Activated CD4-positive, CD25-positive, alpha-beta regulatory T cell treated with anti-CD3 and anti-CD28 coated beads, Interleukin-2, amount 50 U/mL, for 24 hours (primary cell): Measurements from ENCODE around the gene CCDC88C.
A peak's percentile ranks its signal among the peaks of the same experiment; 100 is the strongest.

Source experiments
- ATAC-seq, 2 donors: fragments of 150-1000 bp; cut with Tn5 transposase; one replicate each; pipeline ENCODE4 v1.10.0; 2021; ENCODE audit warnings: mild to moderate bottlenecking in 1 of 2, moderate library complexity in 1 of 2

Gene CCDC88C

DNA sequence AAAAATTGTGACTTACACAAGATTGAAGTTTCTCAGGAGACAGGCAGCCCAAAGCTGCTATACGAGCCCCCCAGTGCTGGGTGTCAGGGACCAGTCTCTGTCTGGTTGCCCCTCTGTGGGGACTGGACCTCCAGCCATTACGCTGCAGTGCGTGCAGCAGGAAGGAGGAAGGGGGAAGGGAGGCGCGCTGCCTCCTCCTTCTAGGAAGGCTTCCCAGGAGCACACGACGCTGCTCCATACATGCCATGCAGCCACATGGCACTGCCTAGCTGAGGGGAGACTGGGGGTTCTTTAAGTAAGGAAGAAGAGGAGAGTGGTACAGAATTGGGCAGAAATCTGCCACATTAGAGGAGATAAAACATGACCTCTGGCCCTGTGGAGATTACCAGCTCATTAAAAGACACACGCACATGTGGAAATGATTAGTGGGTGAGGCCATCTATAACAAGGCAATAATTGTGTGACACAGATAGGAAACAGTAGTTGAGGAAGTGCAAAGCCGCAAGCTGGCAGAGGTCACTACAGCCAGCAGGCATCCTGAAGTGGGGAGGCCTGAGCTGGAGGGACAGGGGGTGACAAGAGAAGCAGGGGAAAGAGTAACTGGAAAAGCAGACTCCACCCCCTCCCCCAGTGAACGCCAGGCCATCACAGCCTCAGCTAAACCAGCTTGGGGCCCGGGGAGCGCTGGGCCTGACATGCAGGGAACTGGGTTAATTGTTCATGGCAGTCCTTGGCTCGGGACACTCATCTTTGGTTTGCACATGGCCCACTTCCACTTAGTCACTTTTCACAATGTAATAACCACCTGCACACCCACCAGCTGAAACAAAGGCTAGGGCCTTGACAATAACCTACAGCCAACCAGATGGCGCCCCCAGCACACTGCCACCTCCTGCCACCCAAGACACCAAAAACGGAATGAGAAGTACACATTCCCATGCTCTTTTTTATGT lies 39.6 kb downstream of the CCDC88C start:
- ATAC-seq, result peak; percentile 70 to 78

DNA sequence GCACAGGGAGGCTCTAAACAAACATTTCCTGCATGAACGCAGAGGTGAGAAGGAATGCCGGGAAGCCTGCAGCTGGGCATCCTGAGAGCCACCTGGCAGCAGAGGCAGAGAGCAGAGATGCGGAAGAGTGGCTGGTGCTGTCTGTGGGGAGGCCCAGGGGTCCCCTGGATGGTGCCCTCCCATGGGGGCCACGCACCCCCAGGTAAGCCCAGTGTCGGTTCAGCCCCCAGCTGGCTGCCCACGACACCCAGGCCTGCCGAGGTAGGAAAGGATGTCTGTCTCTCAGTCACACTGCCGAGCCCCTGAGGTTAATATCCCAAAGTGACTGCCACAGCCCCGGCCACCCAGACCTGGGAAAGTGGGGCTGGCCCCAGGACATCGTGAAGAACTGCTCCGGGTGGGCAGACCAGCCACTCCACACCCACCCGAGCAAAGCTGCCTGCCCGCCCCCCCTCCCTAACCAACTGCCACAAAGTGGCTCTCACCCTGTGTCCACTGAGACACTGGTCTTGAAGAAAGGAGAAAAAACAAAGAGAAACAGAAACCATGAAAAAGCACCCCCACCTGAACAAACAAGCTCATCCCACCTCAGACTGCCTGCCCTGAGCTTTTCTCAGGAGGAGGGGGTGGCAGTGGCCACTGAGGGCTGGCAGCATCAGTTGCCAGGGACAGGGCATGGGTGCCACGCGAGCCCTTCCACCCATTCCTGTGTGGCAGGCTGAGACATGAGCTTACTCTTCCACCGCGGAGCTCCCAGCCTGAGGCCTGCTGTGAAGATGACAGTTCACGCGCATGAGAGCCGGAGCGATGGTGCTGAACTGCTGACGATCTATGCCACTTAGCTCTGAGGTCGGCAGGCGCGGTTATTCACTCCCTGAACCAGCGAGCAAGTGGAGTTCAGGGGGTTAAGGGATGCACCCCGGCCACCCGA lies 40.8 kb downstream of the CCDC88C start:
- no peak for ATAC-seq

GRCh38 chr14:91375720-91376452 lies 41.7 kb downstream of the CCDC88C start:
- ATAC-seq, result no peak

DNA sequence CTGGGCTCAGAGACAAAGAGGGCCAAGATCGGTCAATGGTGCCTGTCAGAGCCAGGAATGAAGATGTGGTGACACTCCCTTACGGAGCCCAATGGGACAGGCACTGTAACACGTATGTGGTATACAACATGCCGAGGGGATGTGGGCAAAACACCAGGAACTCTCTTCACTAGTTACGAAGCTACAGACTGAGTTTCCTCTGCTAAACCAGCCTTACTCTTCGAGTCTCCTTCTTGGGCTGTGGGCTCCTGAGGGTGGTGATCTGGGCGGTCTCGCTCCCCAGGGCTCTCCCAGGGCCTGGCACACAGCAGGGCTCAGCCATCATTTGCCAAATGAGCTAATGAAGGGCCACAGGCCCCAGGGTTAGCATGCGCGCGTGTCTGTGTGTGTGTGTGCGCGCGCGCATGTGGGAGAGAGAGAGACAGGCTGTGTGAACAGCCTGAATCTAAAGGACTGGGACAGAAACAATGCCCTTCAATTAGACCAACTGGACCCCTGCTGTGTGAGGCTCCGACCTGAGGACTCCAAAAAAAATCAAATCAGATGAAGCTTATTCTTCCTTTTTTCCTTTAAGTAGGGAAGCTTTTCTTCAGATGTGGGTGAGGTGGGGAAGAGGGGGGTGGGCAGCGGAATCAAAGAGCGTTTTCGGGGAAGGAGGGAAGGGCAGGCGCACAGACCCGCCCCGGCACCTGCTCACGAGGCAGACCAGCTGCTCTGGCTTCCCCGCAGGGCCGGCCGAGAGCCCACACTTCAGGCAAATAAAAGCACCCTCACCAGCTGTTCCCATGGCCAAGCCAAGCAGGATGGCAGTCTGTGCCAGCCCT lies 42.5 kb downstream of the CCDC88C start:
- no peak for ATAC-seq

- ATAC-seq, result no peak
Observed at GRCh38 chr14:91374287-91374878, 43.2 kb downstream of the CCDC88C start.

DNA sequence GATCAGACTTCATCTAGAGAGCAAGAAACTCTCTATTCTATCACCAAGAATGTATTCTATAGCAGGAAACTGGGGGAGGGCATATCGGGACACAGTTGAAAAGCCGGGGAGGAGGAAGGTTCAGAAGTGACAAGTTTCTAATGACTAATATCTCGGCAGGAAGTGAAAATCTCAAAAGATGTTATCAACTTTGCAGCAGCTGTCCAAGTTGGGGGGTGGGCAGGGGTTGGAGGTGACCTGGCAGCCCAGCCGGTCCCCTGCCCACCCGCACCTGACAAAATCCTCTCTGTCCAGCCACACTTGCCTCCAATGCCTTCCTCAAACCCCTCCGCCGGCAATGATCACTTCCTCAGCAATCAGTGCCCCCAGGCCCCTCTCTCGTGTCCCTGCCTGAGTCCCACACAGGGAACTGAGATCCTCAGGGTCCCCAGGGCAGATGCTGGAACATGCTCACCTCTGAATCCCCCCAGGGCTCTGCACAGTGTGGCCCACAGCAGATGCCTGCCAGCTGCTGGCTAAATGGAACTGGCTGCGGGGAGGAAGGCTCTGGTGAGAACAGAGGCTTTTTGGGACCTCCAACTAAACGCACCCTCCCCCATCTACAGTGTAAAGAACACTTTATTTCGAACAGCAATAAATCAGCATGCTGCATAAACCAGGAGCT lies 43.9 kb downstream of the CCDC88C start:
- ATAC-seq, result peak; percentile 60 to 67

- ATAC-seq, result peak; percentile 16 to 27
Observed at GRCh38 chr14:91372671-91373495, 44.7 kb downstream of the CCDC88C start.

DNA sequence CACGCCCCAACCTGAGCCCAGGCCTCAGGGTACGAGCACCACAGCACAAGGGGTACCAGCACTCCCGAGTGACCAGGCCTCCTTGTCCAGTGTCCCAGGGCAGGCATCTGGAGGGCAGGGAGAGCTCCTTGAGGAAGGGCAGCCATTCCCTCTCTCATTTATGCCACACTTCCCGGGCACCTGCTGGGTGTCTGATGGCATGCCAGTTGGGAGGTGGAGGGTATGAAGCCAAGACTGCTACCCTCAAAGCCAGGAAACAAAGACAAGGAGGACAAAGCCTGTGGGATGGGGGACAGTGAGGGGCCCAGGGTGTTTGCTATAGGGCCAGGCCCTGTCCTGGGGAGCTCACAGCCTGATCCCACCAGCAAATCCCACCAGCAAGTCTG lies 45.6 kb downstream of the CCDC88C start:
- no peak for ATAC-seq

DNA sequence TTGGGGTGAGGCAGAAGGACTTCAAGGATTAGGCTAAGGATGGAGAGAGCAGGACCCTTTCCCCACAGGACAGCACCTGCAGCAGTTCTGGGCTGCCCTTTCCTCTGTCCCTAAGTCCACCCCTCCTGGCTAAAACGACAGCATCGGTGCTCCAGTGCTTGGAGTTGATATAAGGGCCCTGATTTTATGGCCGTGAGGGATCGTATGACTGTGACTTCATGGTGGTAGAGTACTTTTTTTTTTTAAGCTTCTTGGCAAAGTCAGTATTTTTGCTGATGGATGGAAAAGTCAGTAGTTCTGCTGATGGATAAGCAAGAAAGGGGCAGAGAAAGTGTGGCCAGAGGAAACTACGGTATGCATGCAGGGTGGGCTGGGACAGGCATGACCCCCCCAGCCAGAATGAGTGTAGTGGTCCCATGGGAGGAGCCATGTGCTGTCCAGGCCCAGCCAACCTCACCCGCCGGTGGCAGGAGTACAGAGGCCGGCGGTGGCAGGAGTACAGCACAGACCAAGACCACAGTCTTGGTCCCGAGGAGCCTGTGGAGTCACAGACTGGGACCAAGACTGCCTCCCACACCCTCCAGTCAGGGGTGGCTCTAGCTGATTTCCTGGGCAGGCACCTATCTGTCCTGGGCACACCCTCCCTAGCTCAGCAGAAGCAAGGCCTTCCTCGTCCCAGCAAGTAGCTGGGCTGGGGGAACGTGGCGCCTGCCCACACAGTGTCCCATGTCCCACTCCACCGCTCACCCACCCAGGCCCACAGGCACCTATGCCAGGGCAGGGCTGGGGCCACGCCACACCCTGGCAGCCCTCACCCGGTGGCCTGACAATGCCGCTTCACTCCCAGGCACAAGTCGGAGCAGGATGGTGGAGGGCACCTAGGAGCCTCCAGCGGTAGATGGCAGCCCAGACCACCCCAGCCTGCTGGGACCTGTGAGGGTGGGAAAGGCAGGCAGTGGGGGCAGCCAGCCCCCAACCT lies 46.3 kb downstream of the CCDC88C start:
- ATAC-seq, result no peak

DNA sequence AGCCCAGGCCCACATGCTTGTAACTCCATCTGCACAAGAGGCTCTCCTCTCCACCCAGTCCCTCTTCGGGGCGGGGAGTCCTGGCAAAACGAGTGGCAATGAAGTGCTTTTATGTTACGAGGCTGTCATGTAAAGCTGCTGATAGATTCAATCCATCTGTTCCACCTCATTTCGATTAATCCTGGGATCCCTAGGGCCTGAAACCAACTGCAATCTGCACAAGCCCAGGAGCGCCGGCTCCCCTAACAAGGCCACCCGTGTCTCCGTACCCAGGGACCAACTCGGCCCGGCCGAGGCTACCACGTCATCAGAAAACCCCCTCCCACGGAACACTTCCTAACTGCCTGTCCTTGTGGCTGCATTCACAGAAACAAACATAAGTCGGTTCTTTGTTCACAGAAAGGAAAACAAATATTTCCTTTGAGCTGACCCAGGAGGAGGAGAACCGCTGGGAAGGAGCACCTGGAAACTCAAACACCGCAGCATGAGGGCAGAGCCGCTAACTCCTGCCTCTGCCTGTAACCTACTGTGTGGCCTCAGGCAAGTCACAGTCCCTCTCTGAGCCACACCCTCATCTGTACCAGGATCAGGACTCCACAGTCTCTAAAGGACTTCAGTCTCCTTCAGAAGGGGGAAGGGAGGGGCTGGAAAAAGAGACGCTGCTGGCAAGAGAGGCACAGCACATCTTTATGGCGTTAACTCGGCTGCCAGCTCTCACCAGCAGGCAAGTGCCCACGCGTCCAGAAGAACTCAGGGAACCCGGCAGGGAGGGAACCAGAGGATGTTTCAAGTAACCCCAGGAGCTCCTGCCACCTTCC lies 47.8 kb downstream of the CCDC88C start:
- no peak for ATAC-seq

- ATAC-seq, result no peak
Observed at GRCh38 chr14:91368776-91369416, 48.7 kb downstream of the CCDC88C start.

DNA sequence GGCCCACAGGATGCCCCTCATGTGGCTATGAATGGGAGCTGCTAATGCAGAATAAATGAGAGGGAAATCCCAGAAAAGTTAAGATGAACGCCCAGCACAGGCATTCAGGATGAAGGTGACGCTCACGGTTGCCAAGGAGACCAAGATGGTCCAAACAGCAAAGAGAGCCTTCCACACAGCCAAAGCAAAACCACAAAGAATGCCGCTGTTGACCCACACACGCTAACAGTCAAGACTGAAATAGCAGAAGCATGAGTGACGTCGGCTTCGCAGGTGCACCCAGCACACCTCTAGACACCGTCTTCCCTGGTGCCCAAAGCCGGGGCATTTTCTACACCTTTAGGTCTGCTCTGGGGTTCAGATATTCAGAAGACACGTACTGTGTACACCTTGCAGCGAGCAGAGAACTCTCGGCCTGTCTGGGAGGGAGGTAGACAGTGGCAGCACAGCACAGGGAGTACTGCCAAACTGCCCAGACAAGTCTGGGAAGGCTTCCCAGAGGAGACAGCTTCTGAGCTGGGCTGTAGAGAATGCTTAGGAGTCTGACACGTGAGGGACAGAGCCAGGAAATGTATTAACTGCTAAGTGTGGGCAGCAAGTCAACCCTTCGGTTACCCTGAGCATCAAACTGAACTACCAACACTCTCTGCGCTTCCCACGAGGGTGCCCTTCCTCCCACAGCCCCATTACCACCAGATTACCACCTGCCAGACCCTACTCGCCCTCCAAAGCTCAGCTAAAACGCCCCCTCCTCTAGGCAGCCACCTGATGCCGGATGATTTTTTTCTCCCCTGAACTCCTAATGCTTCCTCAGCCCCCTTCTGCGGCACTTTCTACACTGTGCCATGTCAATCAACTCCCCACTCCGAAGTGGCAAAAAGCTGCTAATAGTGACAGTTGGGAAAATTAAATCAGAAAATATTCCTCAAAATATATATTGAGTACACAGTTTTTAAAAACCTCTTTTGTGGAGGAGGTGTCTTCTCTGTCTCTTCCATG lies 50.1 kb downstream of the CCDC88C start:
- peak; percentile 67 to 71 for ATAC-seq

DNA sequence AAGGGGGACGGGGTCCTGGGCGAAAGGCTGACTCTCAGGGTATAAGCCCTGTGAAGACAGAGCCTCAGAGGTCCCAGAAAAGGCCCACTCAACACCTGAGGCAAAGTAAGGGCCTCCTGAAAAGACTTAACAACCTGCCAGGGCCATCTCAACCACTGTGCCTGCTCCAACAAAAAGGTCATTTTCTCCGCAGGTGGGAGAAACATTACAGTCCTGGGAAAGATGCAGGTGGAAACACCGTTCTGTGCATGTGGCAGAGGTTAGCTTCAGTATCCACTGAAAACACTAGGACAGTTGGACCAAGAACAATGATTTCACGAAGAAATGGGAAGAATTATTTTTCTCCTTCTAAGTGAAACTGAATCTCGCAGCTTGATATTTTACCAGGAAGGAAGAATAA lies 50.9 kb downstream of the CCDC88C start:
- ATAC-seq, result no peak

- no peak for ATAC-seq
Observed at GRCh38 chr14:91365552-91365951, 52.1 kb downstream of the CCDC88C start.

DNA sequence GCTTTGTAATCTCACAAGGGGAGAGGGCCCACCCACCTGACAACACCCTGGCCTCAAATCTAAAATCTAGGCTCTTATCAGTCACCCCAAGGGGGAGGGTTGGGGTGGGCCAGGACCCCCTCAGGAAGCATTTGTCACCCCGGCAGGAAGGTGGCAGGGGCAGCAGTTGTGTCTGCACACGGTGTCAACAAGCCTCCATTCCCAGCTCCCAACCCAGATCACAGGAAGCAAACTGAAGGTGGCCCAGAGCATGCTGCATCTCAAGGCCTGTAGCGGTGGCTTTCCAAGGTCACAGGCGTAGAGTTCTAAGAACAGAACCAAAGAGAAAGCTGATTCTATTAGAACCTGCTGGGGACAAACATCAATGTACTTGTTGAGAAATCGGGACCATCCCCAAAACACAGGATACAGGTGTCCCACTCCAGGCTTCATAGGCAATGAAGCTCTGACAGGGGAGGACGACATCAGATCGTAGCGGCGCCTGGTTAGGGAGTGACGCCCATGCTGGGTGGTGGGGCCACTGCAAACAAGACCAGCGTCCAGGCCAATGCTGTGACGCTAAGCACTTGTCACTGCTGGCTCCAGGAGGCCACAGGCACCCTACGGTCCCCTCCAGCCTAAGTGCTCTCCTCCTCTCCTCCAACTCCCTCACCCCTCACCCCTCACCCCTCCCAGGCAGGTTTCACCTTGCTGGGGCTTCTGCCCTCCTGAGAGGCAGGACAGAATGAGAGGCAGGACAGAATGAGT lies 52.9 kb downstream of the CCDC88C start:
- ATAC-seq, result no peak
